Memory B cell (primary cell): ENCODE measurements around the gene PIPOX.

ENCODE experiments used
- ATAC-seq: fragments of 150-1000 bp; cut with Tn5 transposase; 2 replicates; pipeline ENCODE4 v1.10.0; 2021; ENCODE audit warnings: low read depth, mild to moderate bottlenecking, moderate library complexity
- DNase-seq, 2 donors: peaks; one replicate each; pipeline ENCODE4 v3.0.0; 2022; ENCODE audit warnings: low spot score in 2 of 2
- H3K27ac Mint-ChIP-seq: one replicate; pipeline ENCODE4 v1.8.0; 2022; ENCODE audit warnings: mild to moderate bottlenecking, moderate library complexity, mixed read lengths
- H3K27me3 Mint-ChIP-seq: one replicate; pipeline ENCODE4 v1.8.0; 2022; ENCODE audit warnings: mixed read lengths
- H3K36me3 Mint-ChIP-seq: one replicate; pipeline ENCODE4 v1.8.0; 2022; ENCODE audit warnings: mild to moderate bottlenecking, mixed read lengths
- H3K4me1 Mint-ChIP-seq: one replicate; pipeline ENCODE4 v1.8.0; 2022; ENCODE audit warnings: mixed read lengths
- H3K4me3 Mint-ChIP-seq: one replicate; pipeline ENCODE4 v1.8.0; 2022; ENCODE audit warnings: mild to moderate bottlenecking, moderate library complexity, mixed read lengths
- H3K9me3 Mint-ChIP-seq: one replicate; pipeline ENCODE4 v1.8.0; 2022; ENCODE audit warnings: mixed read lengths

The PIPOX gene, protein sequence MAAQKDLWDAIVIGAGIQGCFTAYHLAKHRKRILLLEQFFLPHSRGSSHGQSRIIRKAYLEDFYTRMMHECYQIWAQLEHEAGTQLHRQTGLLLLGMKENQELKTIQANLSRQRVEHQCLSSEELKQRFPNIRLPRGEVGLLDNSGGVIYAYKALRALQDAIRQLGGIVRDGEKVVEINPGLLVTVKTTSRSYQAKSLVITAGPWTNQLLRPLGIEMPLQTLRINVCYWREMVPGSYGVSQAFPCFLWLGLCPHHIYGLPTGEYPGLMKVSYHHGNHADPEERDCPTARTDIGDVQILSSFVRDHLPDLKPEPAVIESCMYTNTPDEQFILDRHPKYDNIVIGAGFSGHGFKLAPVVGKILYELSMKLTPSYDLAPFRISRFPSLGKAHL

GRCh38 chr17:29042679-29043538, at the start of gene PIPOX:
PIPOX (plus strand) TSS chr17:29043141; CDS start chr17:29043226, 85 bp downstream.
- Mint-ChIP-seq H3K4me3 (no peak within 1 kb of the TSS), H3K27ac (no peak within 1 kb of the TSS), H3K4me1 (peaks cover 12% of the 10 kb centered on the region), H3K9me3 (no peaks in the 10 kb centered on the region), H3K36me3 (no peaks in the 10 kb centered on the region), H3K27me3 (no peaks in the 10 kb centered on the region)
- no peak for DNase-seq
- ATAC-seq: peak; percentile 77

DNA sequence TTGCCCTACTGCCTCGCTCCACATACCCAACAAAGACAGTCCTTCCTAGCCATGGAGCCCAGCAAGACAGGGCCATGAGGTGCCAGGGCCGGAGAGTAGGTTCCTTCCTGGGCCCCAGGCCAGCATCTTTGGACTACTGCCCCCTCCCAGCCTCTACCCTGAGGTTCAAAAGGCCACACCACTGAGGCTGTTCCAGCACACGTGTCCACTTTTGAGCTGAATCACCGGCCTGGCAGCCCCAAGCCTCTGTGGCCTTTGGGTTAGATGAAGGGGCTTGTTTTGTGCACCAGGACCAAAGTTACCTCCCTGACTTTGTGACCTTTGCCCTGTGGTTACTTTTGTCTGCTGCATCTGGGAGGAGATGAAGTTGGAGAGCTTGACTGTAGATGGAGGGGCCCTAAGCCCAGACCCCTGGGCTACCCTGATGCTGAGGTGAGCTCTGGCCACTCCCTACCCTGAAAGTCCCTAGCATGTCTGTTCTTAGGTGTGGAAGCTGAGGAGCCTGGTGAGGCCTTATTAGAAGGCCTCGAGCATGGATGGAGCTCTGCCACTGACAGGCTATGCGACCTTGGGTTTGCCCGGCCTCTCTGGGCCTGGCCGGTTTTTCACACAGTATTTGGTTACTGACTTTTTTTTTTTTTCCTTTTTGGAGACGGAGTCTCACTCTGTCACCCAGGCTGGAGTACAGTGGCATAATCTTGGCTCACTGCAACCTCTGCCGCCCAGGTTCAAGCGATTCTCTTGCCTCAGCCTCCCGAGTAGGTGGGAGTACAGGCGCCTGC, 49.1 kb upstream of the PIPOX start:
- Mint-ChIP-seq H3K27me3 (peaks cover 15% of the 10 kb centered on the region), H3K27ac (no peak overlapping the region), H3K36me3 (no peaks in the 10 kb centered on the region), H3K4me1 (peaks cover 3% of the 10 kb centered on the region), H3K9me3 (no peaks in the 10 kb centered on the region), H3K4me3 (no peak overlapping the region)
- ATAC-seq (no peak), DNase-seq (no peak)

DNA sequence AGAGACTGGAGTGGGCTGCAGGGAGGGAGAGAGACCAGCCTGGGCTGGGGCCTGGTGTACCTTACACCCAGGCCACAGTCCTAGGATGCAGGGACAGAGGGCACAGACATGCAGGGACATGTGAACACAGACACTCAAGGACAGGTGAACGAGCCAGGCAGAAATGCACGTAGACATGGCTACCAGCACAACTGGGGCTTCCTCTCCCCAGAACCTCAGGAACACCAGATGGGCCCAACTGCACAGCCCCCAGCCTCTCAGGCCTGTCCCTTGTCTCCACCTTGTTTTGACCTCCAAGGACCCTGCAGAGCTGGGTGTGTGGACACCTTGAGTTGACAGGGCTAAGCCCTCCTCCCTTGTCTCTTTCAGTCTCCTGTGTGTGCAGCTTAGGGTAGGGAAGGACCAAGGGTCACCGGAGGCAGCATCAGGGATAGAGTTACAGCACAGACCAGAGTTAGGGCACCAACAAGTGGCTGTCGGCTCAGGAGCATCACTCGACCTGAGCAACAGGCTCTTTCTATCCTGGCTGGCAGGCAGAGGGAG, 46.3 kb upstream of the PIPOX start:
- Mint-ChIP-seq H3K27ac (no peak overlapping the region), H3K4me1 (peaks cover 3% of the 10 kb centered on the region)
- no peak for ATAC-seq

GRCh38 chr17:28997806-28998205, 45.1 kb upstream of the PIPOX start:
- Mint-ChIP-seq H3K9me3 (no peaks in the 10 kb centered on the region), H3K4me3 (no peak overlapping the region), H3K27me3 (peaks cover 18% of the 10 kb centered on the region), H3K36me3 (no peaks in the 10 kb centered on the region), H3K4me1 (peaks cover 3% of the 10 kb centered on the region), H3K27ac (no peak overlapping the region)
- no peak for DNase-seq
- no peak for ATAC-seq

More for the DNA sequence above, 46.3 kb upstream of the PIPOX start:
- Mint-ChIP-seq H3K4me3 (no peak overlapping the region), H3K9me3 (no peaks in the 10 kb centered on the region), H3K27me3 (peaks cover 17% of the 10 kb centered on the region), H3K36me3 (no peaks in the 10 kb centered on the region)
- no peak for DNase-seq

DNA sequence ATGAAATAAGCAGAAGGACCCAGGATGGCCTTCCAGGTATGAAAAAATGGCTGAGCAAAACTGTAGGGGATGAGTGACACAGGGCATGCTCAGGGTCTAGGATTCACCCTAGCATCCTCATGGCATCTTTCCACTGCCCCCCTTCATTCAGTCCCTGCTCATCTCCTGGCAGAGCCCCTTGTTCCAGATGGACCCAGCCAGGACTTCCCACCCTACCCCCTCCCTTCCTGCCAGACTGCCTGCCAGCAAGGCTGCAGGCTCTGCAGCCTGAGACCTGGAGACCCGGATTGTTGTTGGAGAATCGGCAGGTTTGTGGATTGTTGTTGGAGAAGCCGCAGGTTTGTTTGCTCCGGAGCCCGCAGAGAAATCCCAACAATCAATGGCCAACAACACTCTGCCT, 43.7 kb upstream of the PIPOX start:
- peaks cover 3% of the 10 kb centered on the region for H3K4me1 Mint-ChIP-seq
- peaks cover 24% of the 10 kb centered on the region for H3K27me3 Mint-ChIP-seq
- no peak overlapping the region for H3K27ac Mint-ChIP-seq
- H3K36me3 Mint-ChIP-seq: no peaks in the 10 kb centered on the region
- no peaks in the 10 kb centered on the region for H3K9me3 Mint-ChIP-seq
- DNase-seq (no peak), ATAC-seq (no peak)
- no peak overlapping the region for H3K4me3 Mint-ChIP-seq

DNA sequence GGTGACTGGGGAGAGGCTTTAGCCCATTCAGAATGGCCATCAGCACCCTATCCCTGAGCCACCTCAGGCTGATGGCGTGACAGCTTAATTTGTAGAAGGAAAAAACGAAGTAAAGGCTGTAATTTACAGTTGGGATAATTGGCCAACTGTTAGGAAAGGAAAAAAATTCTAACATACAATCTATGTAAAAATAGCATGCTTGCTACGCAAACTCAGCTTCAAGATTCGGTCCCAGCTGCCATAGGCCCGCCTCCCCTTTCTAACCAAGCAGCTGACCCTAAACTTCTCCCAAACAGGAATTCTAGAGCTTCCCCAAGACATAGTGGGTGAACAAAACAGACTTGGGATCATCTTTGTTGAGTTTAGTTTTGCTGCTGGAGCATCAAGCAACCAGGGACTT, 42.0 kb upstream of the PIPOX start:
- H3K27ac Mint-ChIP-seq: no peak overlapping the region
- DNase-seq: no peak
- peaks cover 25% of the 10 kb centered on the region for H3K27me3 Mint-ChIP-seq
- H3K4me1 Mint-ChIP-seq: no peaks in the 10 kb centered on the region
- no peak overlapping the region for H3K4me3 Mint-ChIP-seq
- no peaks in the 10 kb centered on the region for H3K36me3 Mint-ChIP-seq
- H3K9me3 Mint-ChIP-seq: no peaks in the 10 kb centered on the region
- ATAC-seq: no peak

DNA sequence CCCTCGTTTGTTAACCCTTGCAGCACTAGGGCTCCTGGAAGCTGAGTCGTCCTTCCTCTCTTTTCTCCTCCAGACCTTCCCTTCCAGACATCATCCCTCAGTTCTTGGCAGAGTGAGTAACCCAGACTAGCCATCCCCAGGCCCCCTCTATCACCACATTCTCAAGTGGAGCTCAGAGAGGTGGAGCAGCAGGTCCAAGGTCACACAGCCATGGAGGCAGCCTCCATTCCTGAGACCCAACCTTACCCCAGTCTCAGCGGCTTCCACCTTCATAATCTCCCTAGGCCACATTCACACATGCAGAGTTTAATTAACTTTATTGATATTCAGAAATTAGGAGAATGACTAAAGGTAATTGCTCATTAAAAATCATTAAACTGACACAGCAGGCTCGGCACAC, 40.1 kb upstream of the PIPOX start:
- Mint-ChIP-seq H3K4me1 (no peaks in the 10 kb centered on the region), H3K9me3 (no peaks in the 10 kb centered on the region), H3K27ac (no peak overlapping the region), H3K4me3 (no peak overlapping the region), H3K36me3 (peaks cover 1% of the 10 kb centered on the region), H3K27me3 (peaks cover 23% of the 10 kb centered on the region)
- ATAC-seq (no peak), DNase-seq (no peak)

DNA sequence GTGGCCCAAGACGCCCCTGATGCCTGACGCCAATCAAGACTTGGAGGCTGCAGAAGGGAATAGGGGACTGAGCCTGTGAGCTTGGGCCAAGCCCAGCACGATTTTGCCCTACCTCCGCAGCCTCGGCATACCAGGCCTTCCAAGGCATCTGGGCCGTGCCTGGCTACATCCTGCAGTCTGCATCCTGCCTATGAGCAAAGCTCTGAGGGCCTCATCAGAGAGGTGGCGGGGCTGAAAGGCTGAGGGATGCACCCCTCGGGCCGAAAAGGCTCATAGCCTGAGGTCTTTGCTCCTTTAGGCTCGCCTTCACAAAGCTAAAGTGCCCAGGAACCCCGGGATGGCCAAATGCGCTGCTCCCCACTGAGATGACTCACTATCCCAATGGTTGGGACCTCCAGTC, 39.7 kb upstream of the PIPOX start:
- Mint-ChIP-seq H3K27me3 (peaks cover 21% of the 10 kb centered on the region), H3K4me3 (no peak overlapping the region), H3K27ac (no peak overlapping the region), H3K36me3 (peaks cover 1% of the 10 kb centered on the region), H3K4me1 (no peaks in the 10 kb centered on the region), H3K9me3 (no peaks in the 10 kb centered on the region)
- ATAC-seq: no peak
- no peak for DNase-seq

GRCh38 chr17:29004081-29004692, 38.8 kb upstream of the PIPOX start:
- Mint-ChIP-seq H3K4me3 (no peak overlapping the region), H3K36me3 (peaks cover 1% of the 10 kb centered on the region), H3K27me3 (peaks cover 24% of the 10 kb centered on the region), H3K9me3 (no peaks in the 10 kb centered on the region), H3K27ac (no peak overlapping the region), H3K4me1 (no peaks in the 10 kb centered on the region)
- ATAC-seq (no peak), DNase-seq (no peak)

- Mint-ChIP-seq H3K9me3 (no peaks in the 10 kb centered on the region), H3K4me3 (no peak within 1 kb of the TSS), H3K27me3 (peaks cover 31% of the 10 kb centered on the region), H3K4me1 (no peaks in the 10 kb centered on the region), H3K36me3 (peaks cover 1% of the 10 kb centered on the region), H3K27ac (no peak within 1 kb of the TSS)
- peak; percentile 63 for ATAC-seq
- DNase-seq: peak; percentile 37 to 53
These were observed 36.9 kb upstream of the PIPOX start, which contains the start of gene SEZ6 for GRCh38 chr17:29005936-29006511. SEZ6 (minus strand) TSS chr17:29006033; CDS start chr17:29005869, 164 bp downstream.

GRCh38 chr17:29007456-29007855, 35.5 kb upstream of the PIPOX start:
- ATAC-seq: no peak

GRCh38 chr17:29007860-29008455, 35.0 kb upstream of the PIPOX start:
- Mint-ChIP-seq H3K4me1 (no peaks in the 10 kb centered on the region), H3K36me3 (peaks cover 1% of the 10 kb centered on the region), H3K9me3 (no peaks in the 10 kb centered on the region), H3K27ac (no peak overlapping the region), H3K27me3 (peaks cover 29% of the 10 kb centered on the region), H3K4me3 (no peak overlapping the region)
- DNase-seq: no peak
- ATAC-seq: no peak

More at GRCh38 chr17:29007456-29007855, 35.5 kb upstream of the PIPOX start:
- Mint-ChIP-seq H3K9me3 (no peaks in the 10 kb centered on the region), H3K4me3 (no peak overlapping the region), H3K27me3 (peaks cover 31% of the 10 kb centered on the region), H3K36me3 (peaks cover 1% of the 10 kb centered on the region), H3K4me1 (no peaks in the 10 kb centered on the region), H3K27ac (no peak overlapping the region)
- no peak for DNase-seq

DNA sequence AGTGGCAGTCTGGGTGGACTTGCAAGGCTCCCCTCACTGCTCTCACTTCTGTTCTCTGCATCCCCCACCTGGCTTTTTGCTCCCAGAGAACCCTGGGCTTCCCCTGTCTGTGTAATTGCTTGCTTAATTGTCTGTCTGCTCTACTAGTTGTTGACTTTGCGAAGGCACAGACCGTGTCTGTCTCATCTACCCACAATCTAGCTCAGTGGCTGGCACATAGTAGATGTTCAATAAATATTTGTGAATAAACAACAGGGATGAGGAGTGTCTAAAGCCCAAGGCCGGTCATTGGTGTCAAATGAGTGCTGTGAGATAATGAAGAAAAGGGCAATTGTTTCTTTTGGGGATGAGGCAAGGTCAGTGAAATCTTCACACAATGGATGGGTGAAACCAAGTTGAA, 34.4 kb upstream of the PIPOX start:
- no peak for DNase-seq
- no peak for ATAC-seq
- H3K4me3 Mint-ChIP-seq: no peak overlapping the region
- no peaks in the 10 kb centered on the region for H3K4me1 Mint-ChIP-seq
- H3K36me3 Mint-ChIP-seq: peaks cover 1% of the 10 kb centered on the region
- no peak overlapping the region for H3K27ac Mint-ChIP-seq
- H3K9me3 Mint-ChIP-seq: no peaks in the 10 kb centered on the region
- peaks cover 30% of the 10 kb centered on the region for H3K27me3 Mint-ChIP-seq
